ENCODE measurements around the gene KLF13.

Gene KLF13

GRCh38 chr15:31401282-31401681, 74.6 kb downstream of the KLF13 start:
- no peak for DNase-seq (ENCODE audit: low spot score)

- no peak for DNase-seq (ENCODE audit: low spot score)
Measured at GRCh38 chr15:31402003-31402402, 75.4 kb downstream of the KLF13 start.

- DNase-seq (ENCODE audit: low spot score) = no peak
Measured at GRCh38 chr15:31402511-31403056, 75.9 kb downstream of the KLF13 start.

GRCh38 chr15:31403096-31403495, 76.5 kb downstream of the KLF13 start:
- DNase-seq (ENCODE audit: low spot score) = no peak

GRCh38 chr15:31403606-31404005, 77.0 kb downstream of the KLF13 start:
- DNase-seq (ENCODE audit: low spot score) = no peak

GRCh38 chr15:31404345-31404744, 77.7 kb downstream of the KLF13 start:
- no peak for DNase-seq (ENCODE audit: low spot score)

- no peak for DNase-seq (ENCODE audit: low spot score)
Measured at GRCh38 chr15:31405200-31405920, 78.7 kb downstream of the KLF13 start.

GRCh38 chr15:31407376-31407775, 80.7 kb downstream of the KLF13 start:
- DNase-seq (ENCODE audit: low spot score) = no peak

- DNase-seq (ENCODE audit: low spot score) = no peak
Measured at GRCh38 chr15:31407851-31408250, 81.2 kb downstream of the KLF13 start.

- DNase-seq (ENCODE audit: low spot score) = no peak
Measured at GRCh38 chr15:31408724-31409123, 82.1 kb downstream of the KLF13 start.

GRCh38 chr15:31409171-31409570, 82.5 kb downstream of the KLF13 start:
- DNase-seq (ENCODE audit: low spot score) = no peak

- DNase-seq (ENCODE audit: low spot score) = no peak
Measured at GRCh38 chr15:31412824-31413223, 86.2 kb downstream of the KLF13 start.

GRCh38 chr15:31415201-31415600, 88.6 kb downstream of the KLF13 start:
- no peak for DNase-seq (ENCODE audit: low spot score)

GRCh38 chr15:31419820-31420219, 93.2 kb downstream of the KLF13 start:
- DNase-seq (ENCODE audit: low spot score) = no peak

GRCh38 chr15:31427411-31427810, 100.8 kb downstream of the KLF13 start:
- no peak for DNase-seq (ENCODE audit: low spot score)
